ENCODE measurements around the gene RPRD2. TPM values are rescaled to one million over a fixed set of nuclear protein-coding genes. Genes with fewer than 3 reads are reported as not detected.

RPRD2 gene
- polyA plus RNA-seq, 1 donor (not counting 4 experiments of a cell fraction or from before 2014, with no cell fraction given), result 9.1 TPM

- DNase-seq (ENCODE audit: low read depth, low spot score) (no peak), FAIRE-seq (no peak)
- no peaks in the 10 kb centered on the region for H4K20me1 ChIP-seq (ENCODE audit: control insufficient read depth, extremely low read depth, insufficient read depth, low read length)
- no peaks in the 10 kb centered on the region for H3K9me1 ChIP-seq (ENCODE audit: control insufficient read depth, extremely low read depth, insufficient read depth, low read length)
- no peak overlapping the region for H3K4me3 ChIP-seq (ENCODE audit: control insufficient read depth in 2 of 3, extremely low read depth in 1 of 3, insufficient read depth in 2 of 3, low read depth in 1 of 3, low read length in 3 of 3)
- peaks cover 28% of the 10 kb centered on the region for H3K79me2 ChIP-seq (ENCODE audit: control insufficient read depth, insufficient read depth, low read length)
- dilution Hi-C loops (cut with MboI; ENCODE audit: extremely low pct_ligation_motif_present, low sequenced_read_pairs), result no loop called here
- H2AFZ ChIP-seq (ENCODE audit: control insufficient read depth, low read length), result no peak overlapping the region
- no peak overlapping the region for H3K27ac ChIP-seq (ENCODE audit: control insufficient read depth, insufficient read depth, low read length)
- H3K9me3 ChIP-seq (ENCODE audit: control insufficient read depth, low read depth, low read length), result no peaks in the 10 kb centered on the region
- H3K4me1 ChIP-seq (ENCODE audit: control insufficient read depth, extremely low read depth, insufficient read depth, low read length), result no peaks in the 10 kb centered on the region
- TF ChIP-seq CTCF (optimal IDR thresholded peaks at IDR 0.05 in 1 of 3, IDR thresholded peaks at IDR 0.05 in 1 of 3, conservative IDR thresholded peaks at IDR 0.05 in 1 of 3; ENCODE audit: extremely low read depth in 1 of 3, insufficient read depth in 2 of 3, low read length in 3 of 3) (no peak), EZH2 (IDR thresholded peaks at IDR 0.05; ENCODE audit: low read length) (no peak)
- H3K36me3 ChIP-seq (ENCODE audit: control insufficient read depth in 2 of 2, extremely low read depth in 1 of 2, insufficient read depth in 2 of 2, low read length in 2 of 2), result no peaks in the 10 kb centered on the region
- H3K9ac ChIP-seq (ENCODE audit: control insufficient read depth, extremely low read depth, insufficient read depth, low read length), result no peak overlapping the region
- no peaks in the 10 kb centered on the region for H3K27me3 ChIP-seq (ENCODE audit: control insufficient read depth, extremely low read depth, insufficient read depth, low read length)
- H3K4me2 ChIP-seq (ENCODE audit: control insufficient read depth, extremely low read depth, insufficient read depth, low read depth, low read length), result no peak overlapping the region
Measured at GRCh38 chr1:150414592-150414991, 50.6 kb downstream of the RPRD2 start.

- Histone ChIP-seq H3K27ac (ENCODE audit: control insufficient read depth, insufficient read depth, low read length) (no peak overlapping the region), H2AFZ (ENCODE audit: control insufficient read depth, low read length) (no peak overlapping the region), H3K9me3 (ENCODE audit: control insufficient read depth, low read depth, low read length) (no peaks in the 10 kb centered on the region), H3K79me2 (ENCODE audit: control insufficient read depth, insufficient read depth, low read length) (peaks cover 19% of the 10 kb centered on the region), H3K9me1 (ENCODE audit: control insufficient read depth, extremely low read depth, insufficient read depth, low read length) (no peaks in the 10 kb centered on the region), H3K4me2 (ENCODE audit: control insufficient read depth, extremely low read depth, insufficient read depth, low read depth, low read length) (no peak overlapping the region), H3K36me3 (ENCODE audit: control insufficient read depth in 2 of 2, extremely low read depth in 1 of 2, insufficient read depth in 2 of 2, low read length in 2 of 2) (peaks cover 0 to 1% of the 10 kb centered on the region in 2 experiments), H3K4me3 (ENCODE audit: control insufficient read depth in 2 of 3, extremely low read depth in 1 of 3, insufficient read depth in 2 of 3, low read depth in 1 of 3, low read length in 3 of 3) (no peak overlapping the region), H3K9ac (ENCODE audit: control insufficient read depth, extremely low read depth, insufficient read depth, low read length) (no peak overlapping the region), H3K4me1 (ENCODE audit: control insufficient read depth, extremely low read depth, insufficient read depth, low read length) (no peaks in the 10 kb centered on the region), H4K20me1 (ENCODE audit: control insufficient read depth, extremely low read depth, insufficient read depth, low read length) (no peaks in the 10 kb centered on the region), H3K27me3 (ENCODE audit: control insufficient read depth, extremely low read depth, insufficient read depth, low read length) (no peaks in the 10 kb centered on the region)
- FAIRE-seq, result no peak
- dilution Hi-C loops (cut with MboI; ENCODE audit: extremely low pct_ligation_motif_present, low sequenced_read_pairs), result no loop called here
- TF ChIP-seq CTCF (optimal IDR thresholded peaks at IDR 0.05 in 1 of 3, IDR thresholded peaks at IDR 0.05 in 1 of 3, conservative IDR thresholded peaks at IDR 0.05 in 1 of 3; ENCODE audit: extremely low read depth in 1 of 3, insufficient read depth in 2 of 3, low read length in 3 of 3), result no peak
- no peak for TF ChIP-seq EZH2 (IDR thresholded peaks at IDR 0.05; ENCODE audit: low read length)
- DNase-seq (ENCODE audit: low read depth, low spot score), result no peak
Measured at GRCh38 chr1:150415800-150416199, 51.9 kb downstream of the RPRD2 start.

All from keratinocyte (primary cell).